K562 (cell line): ENCODE data around the gene GPRASP1. TPM values are rescaled to one million over a fixed set of nuclear protein-coding genes. Genes with fewer than 3 reads are reported as not detected.

Experiments
- CAMTA2 ChIP-seq: fragments of 250-450 bp; sonication (Bioruptor Pico); conservative IDR thresholded peaks from 2 replicates; pipeline ENCODE4 v1.5.1; 2022
- E2F5 ChIP-seq: sonication (generic); formaldehyde crosslinking; IDR thresholded peaks from 2 replicates; pipeline ENCODE4 v1.8.0; 2022; ENCODE audit warnings: mild to moderate bottlenecking, missing genetic modification reagents
- ELK3 ChIP-seq: fragments of 450-650 bp; formaldehyde crosslinking; IDR thresholded peaks from 2 replicates; pipeline ENCODE4 v1.4.0; 2020; ENCODE audit warnings: mild to moderate bottlenecking
- FOS ChIP-seq: IDR thresholded peaks from 3 replicates; pipeline ENCODE4 v1.6.1; 2011; ENCODE audit not compliant: insufficient read length; ENCODE audit errors: extremely low read depth
- ILF3 ChIP-seq: fragments of 450-650 bp; IDR thresholded peaks from 2 replicates; pipeline ENCODE4 v1.6.1; 2018; ENCODE audit warnings: antibody characterized with exemption, mild to moderate bottlenecking, moderate library complexity, borderline replicate concordance
- POLR2A ChIP-seq: fragments of 450-650 bp; conservative IDR thresholded peaks from 2 replicates; pipeline ENCODE4 v1.6.1; 2016
- STAT5B ChIP-seq: fragments of 250-450 bp; sonication (Bioruptor Pico); IDR thresholded peaks from 2 replicates; pipeline ENCODE4 v1.8.0; 2021; ENCODE audit warnings: mild to moderate bottlenecking, inconsistent platforms
- polyA plus RNA-seq, 8 experiments: library from polyadenylated mRNA; depleted of rRNA in 4 of 8; stranded (reverse) in 5 of 8; unstranded in 3 of 8; fragments of >200 nt; fragmentation: Nextera tagmentation in 2 of 8; fragmentation: Illumina TruSeq in 1 of 8; extraction: Ambion mirVana in 2 of 8; extraction: Trizol in 1 of 8; gene quantifications; 2 replicates each; pipeline versions ENCODE4 v1.2.1 to v1.2.3, GENCODE V29; 2011 to 2014; ENCODE audit warnings: inconsistent platforms in 1 of 8, missing spikeins in 1 of 8
- total RNA-seq, 7 experiments: library from RNA; depleted of rRNA in 6 of 7; stranded (reverse); fragments of >200 nt in 6 of 7; fragmentation: Illumina TruSeq in 2 of 7; extraction: Trizol in 2 of 7; gene quantifications; 2 replicates each; pipeline versions ENCODE4 v1.2.1 to v1.2.3, GENCODE V29; 2011 to 2021; ENCODE audit warnings: low replicate concordance in 1 of 7
- TF ChIP-seq, protein P1 (sequence below), 2 experiments: IDR thresholded peaks; 2 replicates each; pipeline ENCODE4 v1.6.1; 2011; ENCODE audit warnings: borderline replicate concordance in 1 of 2, control low read depth in 1 of 2, low read depth in 1 of 2, low read length in 1 of 2, mild to moderate bottlenecking in 1 of 2, mixed read lengths in 1 of 2, moderate library complexity in 1 of 2; ENCODE audit not compliant: insufficient read depth in 1 of 2, insufficient read length in 1 of 2, poor library complexity in 1 of 2, severe bottlenecking in 1 of 2; ENCODE audit errors: extremely low read depth in 1 of 2
- TF ChIP-seq, protein P2 (sequence below): fragments of 450-650 bp; IDR thresholded peaks from 2 replicates; pipeline ENCODE4 v1.6.1; 2017; ENCODE audit warnings: antibody characterized with exemption, mild to moderate bottlenecking

The GPRASP1 gene
- total and polyA plus RNA-seq, 9 of the 15 experiments (the other 6 are each of a cell fraction or from before 2014, with no cell fraction given) = 0.01 to 0.94 (median 0.23) TPM

DNA sequence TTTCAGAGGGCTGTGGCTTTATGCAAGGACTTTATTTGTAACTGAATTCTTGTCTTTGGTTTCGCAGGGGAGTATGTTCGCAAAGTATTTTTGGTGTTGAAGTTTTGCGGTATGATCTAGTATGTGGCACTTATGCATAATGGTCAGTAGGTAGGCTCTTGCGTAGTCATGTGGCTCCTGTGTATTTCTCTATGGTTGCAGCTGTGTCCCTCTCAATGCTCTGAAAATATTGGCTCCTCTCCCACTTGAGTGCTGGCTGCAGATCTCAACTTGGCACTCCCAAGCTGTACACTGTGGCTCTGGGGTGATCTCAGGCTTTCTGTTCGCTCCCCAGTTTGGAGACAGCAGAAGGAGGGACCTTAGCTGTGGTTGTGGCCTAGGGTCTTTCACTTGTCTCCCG, 27.2 kb upstream of the GPRASP1 start (continued):
- TF ChIP-seq, protein P1, sequence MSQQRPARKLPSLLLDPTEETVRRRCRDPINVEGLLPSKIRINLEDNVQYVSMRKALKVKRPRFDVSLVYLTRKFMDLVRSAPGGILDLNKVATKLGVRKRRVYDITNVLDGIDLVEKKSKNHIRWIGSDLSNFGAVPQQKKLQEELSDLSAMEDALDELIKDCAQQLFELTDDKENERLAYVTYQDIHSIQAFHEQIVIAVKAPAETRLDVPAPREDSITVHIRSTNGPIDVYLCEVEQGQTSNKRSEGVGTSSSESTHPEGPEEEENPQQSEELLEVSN (IDR thresholded peaks at IDR 0.05; ENCODE audit: borderline replicate concordance in 1 of 2, extremely low read depth in 1 of 2, insufficient read depth in 1 of 2, insufficient read length in 1 of 2, low read depth in 1 of 2, low read length in 1 of 2, poor library complexity in 1 of 2, severe bottlenecking in 1 of 2) = no peak
- TF ChIP-seq ILF3 (no peak), STAT5B (CRISPR knock-in tag) (no peak), FOS (no peak), E2F5 (no peak), CAMTA2 (CRISPR knock-in tag) (no peak), ELK3 (CRISPR knock-in tag) (no peak), POLR2A (no peak)
- TF ChIP-seq, protein P2, sequence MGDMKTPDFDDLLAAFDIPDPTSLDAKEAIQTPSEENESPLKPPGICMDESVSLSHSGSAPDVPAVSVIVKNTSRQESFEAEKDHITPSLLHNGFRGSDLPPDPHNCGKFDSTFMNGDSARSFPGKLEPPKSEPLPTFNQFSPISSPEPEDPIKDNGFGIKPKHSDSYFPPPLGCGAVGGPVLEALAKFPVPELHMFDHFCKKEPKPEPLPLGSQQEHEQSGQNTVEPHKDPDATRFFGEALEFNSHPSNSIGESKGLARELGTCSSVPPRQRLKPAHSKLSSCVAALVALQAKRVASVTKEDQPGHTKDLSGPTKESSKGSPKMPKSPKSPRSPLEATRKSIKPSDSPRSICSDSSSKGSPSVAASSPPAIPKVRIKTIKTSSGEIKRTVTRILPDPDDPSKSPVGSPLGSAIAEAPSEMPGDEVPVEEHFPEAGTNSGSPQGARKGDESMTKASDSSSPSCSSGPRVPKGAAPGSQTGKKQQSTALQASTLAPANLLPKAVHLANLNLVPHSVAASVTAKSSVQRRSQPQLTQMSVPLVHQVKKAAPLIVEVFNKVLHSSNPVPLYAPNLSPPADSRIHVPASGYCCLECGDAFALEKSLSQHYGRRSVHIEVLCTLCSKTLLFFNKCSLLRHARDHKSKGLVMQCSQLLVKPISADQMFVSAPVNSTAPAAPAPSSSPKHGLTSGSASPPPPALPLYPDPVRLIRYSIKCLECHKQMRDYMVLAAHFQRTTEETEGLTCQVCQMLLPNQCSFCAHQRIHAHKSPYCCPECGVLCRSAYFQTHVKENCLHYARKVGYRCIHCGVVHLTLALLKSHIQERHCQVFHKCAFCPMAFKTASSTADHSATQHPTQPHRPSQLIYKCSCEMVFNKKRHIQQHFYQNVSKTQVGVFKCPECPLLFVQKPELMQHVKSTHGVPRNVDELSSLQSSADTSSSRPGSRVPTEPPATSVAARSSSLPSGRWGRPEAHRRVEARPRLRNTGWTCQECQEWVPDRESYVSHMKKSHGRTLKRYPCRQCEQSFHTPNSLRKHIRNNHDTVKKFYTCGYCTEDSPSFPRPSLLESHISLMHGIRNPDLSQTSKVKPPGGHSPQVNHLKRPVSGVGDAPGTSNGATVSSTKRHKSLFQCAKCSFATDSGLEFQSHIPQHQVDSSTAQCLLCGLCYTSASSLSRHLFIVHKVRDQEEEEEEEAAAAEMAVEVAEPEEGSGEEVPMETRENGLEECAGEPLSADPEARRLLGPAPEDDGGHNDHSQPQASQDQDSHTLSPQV = no peak
